OCI-LY3 (cell line): Measurements from ENCODE around the gene MAPT.

ENCODE experiments used
- H2AFZ ChIP-seq: fragments of 200-600, 300-600 bp; shearing (Covaris generic); 2 replicates; pipeline ENCODE4 v1.6.0; 2014; ENCODE audit warnings: antibody characterized with exemption, low read depth, low read length
- H3K27ac ChIP-seq: fragments of 200-600, 300-600 bp; sonication (generic); 2 replicates; pipeline ENCODE4 v1.5.1; 2014; ENCODE audit warnings: mild to moderate bottlenecking, low read length, moderate library complexity, mixed read lengths
- H3K27me3 ChIP-seq: fragments of 200-600, 300-600 bp; sonication (generic); 2 replicates; pipeline ENCODE4 v1.6.1; 2014; ENCODE audit warnings: low read depth, low read length, mixed read lengths
- H3K36me3 ChIP-seq: fragments of 200-600, 300-600 bp; sonication (generic); replicated peaks from 2 replicates; pipeline ENCODE3; 2014; ENCODE audit warnings: low read depth, low read length, mixed read lengths
- H3K4me1 ChIP-seq: fragments of 300-600, 200-600 bp; sonication (generic); 2 replicates; pipeline ENCODE4 v1.6.1; 2014; ENCODE audit warnings: low read length, mixed read lengths
- H3K4me2 ChIP-seq: fragments of 200-600, 300-600 bp; sonication (generic); 2 replicates; pipeline ENCODE4 v1.6.1; 2014; ENCODE audit warnings: low read length, mixed read lengths
- H3K4me3 ChIP-seq: fragments of 300-600, 200-600 bp; sonication (generic); 2 replicates; pipeline ENCODE4 v1.5.1; 2014; ENCODE audit warnings: antibody characterized with exemption, mild to moderate bottlenecking, low read length, moderate library complexity
- H3K79me2 ChIP-seq: fragments of 300-600, 200-600 bp; shearing (Covaris generic); 2 replicates; pipeline ENCODE4 v1.6.1; 2014; ENCODE audit warnings: mild to moderate bottlenecking, low read length, mixed read lengths
- H3K9ac ChIP-seq: fragments of 300-600, 200-600 bp; shearing (Covaris generic); 2 replicates; pipeline ENCODE4 v1.6.0; 2014; ENCODE audit warnings: mild to moderate bottlenecking, low read length, moderate library complexity
- H3K9me3 ChIP-seq: fragments of 200-600, 300-600 bp; shearing (Covaris generic); 2 replicates; pipeline ENCODE4 v1.6.1; 2014; ENCODE audit warnings: low read length, mixed read lengths; ENCODE audit not compliant: insufficient read depth
- H4K20me1 ChIP-seq: fragments of 200-600, 300-600 bp; sonication (generic); 2 replicates; pipeline ENCODE4 v1.6.1; 2016; ENCODE audit warnings: low read length, mixed read lengths; ENCODE audit not compliant: insufficient read depth
- CTCF ChIP-seq: fragments of 200-600, 300-600 bp; sonication (generic); IDR thresholded peaks from 2 replicates; pipeline ENCODE4 v1.5.1; 2014; ENCODE audit warnings: antibody characterized with exemption, low read length, low read depth
- EZH2phosphoT487 ChIP-seq: fragments of 200-600 bp; shearing (Covaris generic); IDR thresholded peaks from 2 replicates; pipeline ENCODE4 v1.6.1; 2018; ENCODE audit warnings: antibody characterized with exemption, mixed run types, low read depth

The MAPT gene

DNA sequence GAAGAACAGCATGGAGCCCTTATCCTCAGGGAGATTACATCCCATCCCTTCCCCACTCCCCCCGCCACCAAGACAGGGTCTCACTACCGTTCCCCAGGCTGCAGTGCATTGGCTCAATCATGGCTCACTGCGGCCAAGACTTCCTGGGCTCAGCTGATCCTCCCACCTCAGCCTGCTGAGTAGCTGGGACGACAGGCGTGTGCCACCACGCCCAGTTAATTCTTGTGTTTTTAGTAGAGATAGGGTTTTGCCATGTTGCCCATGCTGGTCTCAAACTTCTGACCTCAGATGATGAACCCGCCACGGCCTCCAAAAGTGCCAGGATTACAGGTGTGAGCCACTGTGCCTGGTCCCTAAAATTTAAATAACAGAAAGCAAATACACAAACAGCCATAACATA is 153.5 kb downstream of the MAPT start:
- Histone ChIP-seq H3K27ac (no peak overlapping the region), H3K9me3 (no peaks in the 10 kb centered on the region), H3K4me2 (no peak overlapping the region), H2AFZ (no peak overlapping the region), H4K20me1 (peaks cover 3% of the 10 kb centered on the region; the same call in 1 of the 2 replicates), H3K4me1 (no peaks in the 10 kb centered on the region), H3K4me3 (no peak overlapping the region), H3K27me3 (no peaks in the 10 kb centered on the region), H3K79me2 (no peaks in the 10 kb centered on the region), H3K36me3 (peaks cover 48% of the 10 kb centered on the region), H3K9ac (no peak overlapping the region)
- TF ChIP-seq EZH2phosphoT487 = no peak
- no peak for TF ChIP-seq CTCF

GRCh38 chr17:46049656-46050055 is 155.3 kb downstream of the MAPT start:
- H3K9ac ChIP-seq = no peak overlapping the region
- H3K79me2 ChIP-seq = peaks cover 6% of the 10 kb centered on the region; the same call in 1 of the 2 replicates
- H3K4me2 ChIP-seq = no peak overlapping the region
- H3K4me3 ChIP-seq = no peak overlapping the region
- no peak overlapping the region for H3K27ac ChIP-seq
- no peak overlapping the region for H2AFZ ChIP-seq
- peaks cover 33% of the 10 kb centered on the region for H3K36me3 ChIP-seq
- no peaks in the 10 kb centered on the region for H3K9me3 ChIP-seq
- H3K27me3 ChIP-seq = no peaks in the 10 kb centered on the region
- peaks cover 4% of the 10 kb centered on the region; the same call in 1 of the 2 replicates for H4K20me1 ChIP-seq
- no peaks in the 10 kb centered on the region for H3K4me1 ChIP-seq
- TF ChIP-seq CTCF = no peak
- no peak for TF ChIP-seq EZH2phosphoT487

GRCh38 chr17:46053911-46054534 is 159.7 kb downstream of the MAPT start:
- TF ChIP-seq CTCF (no peak), EZH2phosphoT487 (no peak)
- H3K27me3 ChIP-seq = no peaks in the 10 kb centered on the region
- no peaks in the 10 kb centered on the region for H3K4me1 ChIP-seq
- H3K4me2 ChIP-seq = no peak overlapping the region
- H3K4me3 ChIP-seq = no peak overlapping the region
- H3K27ac ChIP-seq = no peak overlapping the region
- H2AFZ ChIP-seq = no peak overlapping the region
- no peaks in the 10 kb centered on the region for H3K9me3 ChIP-seq
- H3K79me2 ChIP-seq = peaks cover 6% of the 10 kb centered on the region; the same call in 1 of the 2 replicates
- peaks cover 3% of the 10 kb centered on the region; the same call in 1 of the 2 replicates for H4K20me1 ChIP-seq
- H3K9ac ChIP-seq = no peak overlapping the region
- H3K36me3 ChIP-seq = peaks cover 17% of the 10 kb centered on the region

- Histone ChIP-seq H4K20me1 (peaks cover 3% of the 10 kb centered on the region; the same call in 1 of the 2 replicates), H3K79me2 (peaks cover 6% of the 10 kb centered on the region; the same call in 1 of the 2 replicates), H3K4me1 (no peaks in the 10 kb centered on the region), H3K27ac (no peak overlapping the region), H3K9me3 (no peaks in the 10 kb centered on the region), H3K36me3 (peaks cover 6% of the 10 kb centered on the region), H3K4me2 (no peak overlapping the region), H2AFZ (no peak overlapping the region), H3K27me3 (no peaks in the 10 kb centered on the region), H3K4me3 (no peak overlapping the region), H3K9ac (no peak overlapping the region)
- no peak for TF ChIP-seq CTCF
- no peak for TF ChIP-seq EZH2phosphoT487
Observed at GRCh38 chr17:46056800-46057304, 162.5 kb downstream of the MAPT start.
